ENCODE data around the gene TNFRSF13B.

GRCh38 chr17:17001076-17001777, 29.3 kb upstream of the TNFRSF13B start:
- TF ChIP-seq CTCF (IDR thresholded peaks at IDR 0.05; ENCODE audit: insufficient read depth, low read length, poor library complexity, severe bottlenecking) (no peak), EZH2phosphoT487 (conservative IDR thresholded peaks at IDR 0.05; ENCODE audit: low read length) (no peak)

Measured in SU-DHL-6 (cell line).